GM12892 (cell line): Measurements from ENCODE around the gene GPR152.
A peak's percentile ranks its signal among the peaks of the same experiment; 100 is the strongest.
"Not testable (repeated sequence)": the region's sequence is repeated elsewhere in the genome, so short reads cannot be mapped to it uniquely, and the experiment has no call there.

Source experiments
- DNase-seq: peaks from one replicate; pipeline ENCODE4 v3.0.0; 2011; ENCODE audit not compliant: insufficient read length
- FAIRE-seq: peaks from 2 replicates; lab custom pipeline; 2011; peaks lifted over from hg19 to GRCh38; lab: Jason Lieb, UNC
- POLR2A ChIP-seq: IDR thresholded peaks from 2 replicates; pipeline ENCODE4 v1.6.1; 2011; ENCODE audit warnings: low read depth, low read length, control low read depth
- POLR2AphosphoS5 ChIP-seq: IDR thresholded peaks from 2 replicates; pipeline ENCODE4 v1.6.1; 2011; ENCODE audit warnings: low read depth, low read length, control low read depth
- TAF1 ChIP-seq: IDR thresholded peaks from 2 replicates; pipeline ENCODE4 v1.6.1; 2011; ENCODE audit warnings: low read depth, mild to moderate bottlenecking, control low read depth, low read length, borderline replicate concordance

GPR152 gene

GRCh38 chr11:67486481-67487195, 34.1 kb upstream of the GPR152 start:
- TF ChIP-seq POLR2AphosphoS5: peak; percentile 44; the same call in 1 of the 2 replicates
- no peak for TF ChIP-seq TAF1
- peak; percentile 48; the same call in 1 of the 2 replicates for TF ChIP-seq POLR2A
- DNase-seq (peak; percentile 75), FAIRE-seq (peak; percentile 99)

GRCh38 chr11:67485873-67486361, 33.4 kb upstream of the GPR152 start:
- DNase-seq, FAIRE-seq: not testable (repeated sequence)
- TF ChIP-seq POLR2AphosphoS5 (peak; percentile 81), POLR2A (peak; percentile 75)

GRCh38 chr11:67484847-67485311, 32.4 kb upstream of the GPR152 start:
- DNase-seq (no peak), FAIRE-seq (no peak)
- TF ChIP-seq TAF1 (no peak), POLR2A (peak; percentile 72), POLR2AphosphoS5 (peak; percentile 66; the same call in 1 of the 2 replicates)

GRCh38 chr11:67483831-67484665, 31.5 kb upstream of the GPR152 start:
- TF ChIP-seq TAF1 (no peak), POLR2A (no peak), POLR2AphosphoS5 (no peak; the same call in 1 of the 2 replicates)
- FAIRE-seq: no peak
- DNase-seq: no peak

- FAIRE-seq (peak; percentile 99), DNase-seq (peak; percentile 92)
- TF ChIP-seq POLR2AphosphoS5 (peak; percentile 71), TAF1 (peak; percentile 88), POLR2A (peak; percentile 71)
Observed at GRCh38 chr11:67482827-67483798, 30.6 kb upstream of the GPR152 start, which contains the start of gene AIP. AIP (plus strand) TSS chr11:67483026; CDS start chr11:67483159, 133 bp downstream.

- FAIRE-seq (no peak), DNase-seq (no peak)
- TF ChIP-seq POLR2A (no peak), POLR2AphosphoS5 (no peak), TAF1 (no peak)
Observed at GRCh38 chr11:67482275-67482826, 29.8 kb upstream of the GPR152 start.

- not testable (repeated sequence) for FAIRE-seq
Observed at GRCh38 chr11:67477344-67478050, 25.0 kb upstream of the GPR152 start.

GRCh38 chr11:67476692-67477091, 24.2 kb upstream of the GPR152 start:
- FAIRE-seq, DNase-seq: not testable (repeated sequence)

More at GRCh38 chr11:67477344-67478050, 25.0 kb upstream of the GPR152 start:
- not testable (repeated sequence) for DNase-seq

GRCh38 chr11:67472882-67473281, 20.4 kb upstream of the GPR152 start:
- no peak for FAIRE-seq
- no peak for DNase-seq
- no peak for TF ChIP-seq POLR2A
- TF ChIP-seq TAF1: no peak
- TF ChIP-seq POLR2AphosphoS5: no peak

- peak; percentile 90 for FAIRE-seq
- TF ChIP-seq POLR2A (no peak), TAF1 (no peak), POLR2AphosphoS5 (no peak)
- no peak for DNase-seq
Observed at GRCh38 chr11:67470337-67471002, 17.9 kb upstream of the GPR152 start.
